Right hindlimb (tissue), 1 donor: ENCODE results near the gene PCSK7.
"Not testable (repeated sequence)": the region's sequence is repeated elsewhere in the genome, so short reads cannot be mapped to it uniquely, and the experiment has no call there.

Experiments
- DNase-seq: peaks from one replicate; pipeline ENCODE4 v3.0.0-alpha.2; 2018

Gene PCSK7

DNA sequence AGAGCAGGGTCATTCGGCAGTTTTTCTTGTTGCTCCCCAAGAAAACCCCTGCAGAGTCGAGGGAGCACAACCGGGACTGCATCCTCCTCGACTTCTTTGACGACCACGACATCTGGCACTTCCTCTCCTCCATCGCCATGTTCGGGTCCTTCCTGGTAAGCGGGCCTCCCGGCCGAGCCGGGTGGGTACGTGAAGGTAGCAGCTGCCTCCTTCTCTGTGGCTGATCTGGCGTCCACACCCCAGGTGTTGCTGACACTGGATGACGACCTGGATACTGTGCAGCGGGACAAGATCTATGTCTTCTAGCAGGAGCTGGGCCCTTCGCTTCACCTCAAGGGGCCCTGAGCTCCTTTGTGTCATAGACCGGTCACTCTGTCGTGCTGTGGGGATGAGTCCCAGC, 36.1 kb downstream of the PCSK7 start:
- DNase-seq = no peak

DNA sequence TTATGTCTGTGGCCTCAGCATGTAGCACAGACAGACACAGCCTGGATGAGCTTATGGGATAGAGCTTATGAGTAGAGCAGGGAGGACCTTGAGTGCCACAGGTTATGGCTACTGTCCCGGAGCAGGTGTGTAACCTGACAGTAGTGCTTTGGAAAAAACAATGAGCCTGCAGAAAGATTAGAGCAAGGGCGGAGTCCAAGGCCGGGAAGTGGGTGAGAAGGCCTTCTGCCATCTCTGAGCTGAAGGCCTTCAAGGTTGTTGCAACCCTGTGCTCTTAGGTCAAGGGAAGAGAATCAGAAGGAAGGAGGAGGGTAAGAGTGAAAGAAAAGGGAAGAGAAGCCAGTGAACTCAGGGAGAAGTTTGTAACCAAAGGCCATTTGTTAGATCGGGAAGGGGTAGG, 36.6 kb downstream of the PCSK7 start:
- DNase-seq = no peak

DNA sequence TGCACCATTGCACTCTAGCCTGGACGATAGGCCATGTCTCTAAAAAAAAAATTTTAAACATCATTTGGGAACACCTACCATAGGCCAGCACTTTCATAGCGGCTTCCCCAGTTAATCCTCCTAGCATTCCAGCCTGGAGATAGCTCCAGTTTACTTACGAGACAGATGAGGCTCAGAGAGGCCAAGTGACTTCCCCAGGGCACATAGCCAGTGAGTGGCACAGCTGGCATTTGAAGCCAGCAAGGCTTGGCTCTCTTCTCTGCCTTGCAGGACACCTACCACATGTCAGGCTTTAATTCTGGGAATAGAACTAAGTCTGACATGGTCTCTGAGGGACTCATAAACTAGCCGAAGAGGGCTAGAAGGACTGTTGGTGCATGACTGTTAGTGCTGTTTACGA, 37.6 kb downstream of the PCSK7 start:
- DNase-seq = no peak

DNA sequence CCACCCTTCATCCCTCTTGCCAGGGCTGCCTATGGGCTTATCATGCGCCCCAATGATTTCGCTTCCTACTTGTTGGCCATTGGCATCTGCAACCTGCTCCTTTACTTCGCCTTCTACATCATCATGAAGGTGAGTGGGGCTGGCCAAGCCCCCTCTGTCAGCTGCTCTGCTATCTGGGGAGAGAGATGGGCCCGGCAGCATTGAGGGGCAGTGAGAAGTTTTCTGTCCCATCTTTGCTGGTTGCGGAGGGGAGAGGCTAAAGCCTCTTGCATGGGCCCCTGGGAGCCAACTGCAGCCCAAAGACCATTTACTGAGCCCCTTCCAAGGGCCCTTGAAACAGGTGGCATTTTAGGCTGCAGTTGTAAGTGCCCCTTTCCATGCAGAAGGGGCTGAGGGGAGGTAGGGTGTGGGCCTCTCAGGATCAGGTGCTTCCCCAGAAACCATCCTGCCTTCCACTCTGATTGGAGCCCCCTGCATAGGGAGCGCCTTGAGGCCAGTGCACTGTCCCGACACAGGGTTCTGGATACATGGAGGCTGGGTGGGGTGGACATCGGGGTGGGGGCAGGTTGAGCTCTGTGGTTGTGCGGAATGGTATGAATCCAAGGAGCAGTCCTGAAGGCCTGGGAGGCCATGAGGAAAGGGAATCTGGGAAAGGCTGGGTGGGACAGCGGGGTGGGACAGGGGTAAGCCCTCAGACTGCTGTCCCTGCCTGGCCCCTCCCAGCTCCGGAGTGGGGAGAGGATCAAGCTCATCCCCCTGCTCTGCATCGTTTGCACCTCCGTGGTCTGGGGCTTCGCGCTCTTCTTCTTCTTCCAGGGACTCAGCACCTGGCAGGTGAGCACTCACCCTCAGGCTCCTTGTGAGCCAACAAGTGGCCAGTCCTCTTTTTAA, 38.5 kb downstream of the PCSK7 start:
- DNase-seq = no peak

DNA sequence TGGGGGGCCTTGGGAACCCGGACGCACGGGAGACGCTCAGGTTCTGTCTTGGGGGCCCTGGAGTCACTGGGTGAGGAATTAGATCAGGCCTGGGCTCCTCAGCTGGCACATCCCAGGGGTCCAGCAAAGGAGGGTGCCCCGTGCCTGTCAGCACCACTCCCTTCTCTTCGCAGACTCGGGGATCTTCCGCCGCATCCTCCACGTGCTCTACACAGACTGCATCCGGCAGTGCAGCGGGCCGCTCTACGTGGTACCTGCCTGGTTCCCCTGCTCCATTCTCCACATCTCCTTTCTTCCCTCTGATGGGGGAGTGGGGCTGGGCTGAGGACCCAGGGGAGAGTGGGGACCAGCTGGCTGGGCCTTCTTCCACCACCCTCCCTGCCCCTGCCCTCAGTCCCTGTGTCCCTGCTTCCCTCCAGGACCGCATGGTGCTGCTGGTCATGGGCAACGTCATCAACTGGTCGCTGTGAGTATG, 39.4 kb downstream of the PCSK7 start:
- no peak for DNase-seq

DNA sequence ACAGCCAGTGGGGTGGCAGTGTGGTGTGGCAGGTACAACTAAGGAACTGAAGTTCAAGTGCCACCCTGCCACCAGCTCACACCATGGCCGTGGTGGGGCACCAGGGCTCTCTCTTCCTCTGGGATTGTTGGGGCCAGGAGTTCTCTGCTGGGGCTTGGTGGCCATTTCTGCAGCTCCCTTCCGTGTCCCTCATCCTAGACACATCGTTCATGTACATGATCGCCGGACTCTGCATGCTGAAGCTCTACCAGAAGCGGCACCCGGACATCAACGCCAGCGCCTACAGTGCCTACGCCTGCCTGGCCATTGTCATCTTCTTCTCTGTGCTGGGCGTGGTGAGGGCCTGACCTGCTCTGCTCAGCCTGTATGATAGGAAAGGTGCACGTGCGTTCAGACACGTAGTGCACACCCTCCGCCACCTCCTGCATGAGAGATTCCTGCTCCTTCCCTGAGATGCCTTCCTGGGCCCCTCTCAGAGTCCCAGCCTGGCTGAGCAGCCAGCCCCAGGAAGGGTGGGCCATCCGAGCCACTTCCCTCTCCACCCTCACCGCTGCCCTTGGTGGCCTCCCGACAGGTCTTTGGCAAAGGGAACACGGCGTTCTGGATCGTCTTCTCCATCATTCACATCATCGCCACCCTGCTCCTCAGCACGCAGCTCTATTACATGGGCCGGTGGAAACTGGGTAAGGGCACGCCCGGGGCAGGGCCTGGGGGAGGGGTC, 40.0 kb downstream of the PCSK7 start:
- no peak for DNase-seq

DNA sequence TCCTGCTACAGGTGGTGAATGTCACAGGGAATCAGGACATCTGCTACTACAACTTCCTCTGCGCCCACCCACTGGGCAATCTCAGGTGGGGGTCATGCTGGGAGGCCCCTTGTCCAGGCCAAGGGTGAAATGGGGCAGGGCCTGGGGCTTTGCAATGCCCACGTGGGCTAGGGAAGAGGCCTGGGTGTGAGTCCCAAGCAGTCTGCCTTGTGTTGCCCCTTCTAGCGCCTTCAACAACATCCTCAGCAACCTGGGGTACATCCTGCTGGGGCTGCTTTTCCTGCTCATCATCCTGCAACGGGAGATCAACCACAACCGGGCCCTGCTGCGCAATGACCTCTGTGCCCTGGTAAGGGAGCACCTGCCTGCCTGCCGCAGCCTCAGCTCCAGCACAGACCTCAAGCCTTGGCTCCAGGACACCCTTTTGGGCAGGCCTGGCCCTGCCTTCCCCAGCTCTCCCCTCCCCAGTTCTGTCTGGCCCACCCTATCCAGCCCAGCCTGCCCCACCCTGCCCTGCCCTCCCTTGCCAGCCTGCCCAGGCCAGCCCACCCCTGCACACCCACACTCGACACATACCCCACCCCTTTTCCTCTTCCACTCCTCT, 41.8 kb downstream of the PCSK7 start:
- DNase-seq = peak; percentile 16

DNA sequence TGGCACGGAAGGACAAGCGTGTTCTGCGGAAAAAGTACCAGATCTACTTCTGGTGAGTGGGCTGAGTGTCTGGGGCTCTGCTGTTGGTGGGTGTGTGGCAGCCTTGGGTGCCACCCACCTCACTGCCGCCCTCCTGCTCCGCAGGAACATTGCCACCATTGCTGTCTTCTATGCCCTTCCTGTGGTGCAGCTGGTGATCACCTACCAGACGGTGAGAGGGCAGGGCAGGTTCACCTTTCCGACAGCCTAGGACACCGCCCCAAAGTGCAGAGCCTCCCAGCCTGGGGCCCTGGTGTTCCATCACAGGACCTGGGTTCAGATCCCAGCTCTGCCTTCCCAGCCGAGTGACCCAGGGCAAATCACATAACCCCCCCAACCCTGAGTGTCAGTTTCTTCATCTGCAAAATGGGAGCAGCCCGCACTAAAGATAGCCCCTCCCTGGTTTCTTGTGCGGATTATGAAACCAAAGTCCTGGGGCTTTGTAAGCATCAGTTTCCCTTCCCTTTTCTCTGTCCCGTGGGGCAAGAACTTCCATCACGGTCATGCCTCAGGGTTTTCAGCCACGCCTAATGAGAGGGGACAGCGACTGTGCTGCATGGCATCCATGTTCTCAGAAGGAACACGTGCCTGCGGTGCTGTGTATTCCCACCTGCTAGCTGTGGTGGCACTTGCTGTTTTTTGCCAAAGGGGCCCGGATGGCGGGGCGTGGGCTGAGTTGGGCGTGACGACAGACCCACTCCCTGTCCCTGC, 42.5 kb downstream of the PCSK7 start:
- peak; percentile 15 for DNase-seq

DNA sequence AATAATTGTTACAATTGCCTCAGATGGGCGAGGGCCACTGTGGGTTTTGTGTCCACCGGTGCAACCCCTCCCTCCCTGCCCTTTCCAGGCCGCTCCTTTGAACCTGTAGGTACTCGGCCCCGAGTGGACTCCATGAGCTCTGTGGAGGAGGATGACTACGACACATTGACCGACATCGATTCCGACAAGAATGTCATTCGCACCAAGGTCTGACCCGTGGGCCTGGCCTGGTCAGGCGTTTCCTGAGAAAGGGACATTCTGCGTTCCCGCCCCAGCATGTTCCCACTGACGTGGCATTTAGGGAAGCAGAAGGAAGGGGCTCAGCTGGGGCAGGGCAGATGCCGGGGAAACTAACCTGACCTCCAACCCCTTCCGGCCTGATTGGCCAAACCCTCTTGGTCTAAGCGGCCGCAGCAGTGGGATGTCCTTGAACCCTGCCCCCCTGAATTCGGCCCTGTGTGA, 43.2 kb downstream of the PCSK7 start:
- peak; percentile 9 for DNase-seq

DNA sequence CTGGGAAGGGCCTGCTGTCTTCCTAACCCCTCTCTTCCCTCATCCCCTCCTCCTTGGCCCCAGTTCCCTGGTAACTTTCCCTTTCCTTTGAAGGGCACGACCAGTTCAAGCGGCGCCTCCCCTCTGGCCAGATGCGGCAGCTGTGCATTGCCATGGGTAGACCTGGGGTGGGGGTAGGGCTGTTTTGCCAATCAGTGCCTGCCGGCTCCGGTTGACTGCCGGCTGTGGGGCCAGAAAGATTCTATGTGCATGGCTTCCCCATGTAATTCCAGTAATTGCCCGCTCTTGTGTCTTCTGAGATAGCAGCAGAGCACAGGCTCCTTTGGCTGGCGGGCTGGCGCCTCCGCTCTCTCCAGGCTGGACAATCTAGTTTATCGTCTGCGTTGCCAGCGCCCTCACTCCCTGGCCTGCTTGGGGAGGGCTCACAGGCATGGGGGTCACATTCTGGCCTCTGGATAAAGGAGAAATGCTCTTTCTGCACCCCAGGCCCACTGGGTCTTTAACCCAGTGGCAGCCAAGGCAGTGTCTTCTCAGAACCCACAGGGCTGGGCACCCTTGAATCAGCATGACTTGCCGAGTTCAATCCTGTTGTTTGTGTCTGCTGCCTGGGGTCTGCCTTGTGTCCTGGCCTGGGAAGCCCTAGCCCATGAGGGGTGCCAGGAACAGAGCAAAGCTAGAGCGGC, 43.9 kb downstream of the PCSK7 start:
- peak; percentile 11 for DNase-seq

DNA sequence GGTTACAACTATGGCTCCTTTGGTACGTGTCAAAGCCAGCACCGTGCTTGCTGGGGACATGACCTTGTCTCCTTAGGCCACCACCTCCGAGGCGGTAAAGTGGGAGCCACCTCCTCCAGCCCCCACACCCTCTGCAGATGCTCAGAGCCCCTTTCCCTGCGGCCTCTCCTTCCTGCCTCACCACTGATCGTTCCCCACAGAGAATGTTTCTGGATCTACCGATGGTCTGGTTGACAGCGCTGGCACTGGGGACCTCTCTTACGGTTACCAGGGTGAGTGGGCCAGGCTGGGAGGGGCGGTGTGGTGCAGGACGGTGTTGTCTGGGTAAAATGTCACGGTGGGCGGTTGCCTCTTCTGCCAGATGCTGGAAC, 44.5 kb downstream of the PCSK7 start:
- DNase-seq = no peak

DNA sequence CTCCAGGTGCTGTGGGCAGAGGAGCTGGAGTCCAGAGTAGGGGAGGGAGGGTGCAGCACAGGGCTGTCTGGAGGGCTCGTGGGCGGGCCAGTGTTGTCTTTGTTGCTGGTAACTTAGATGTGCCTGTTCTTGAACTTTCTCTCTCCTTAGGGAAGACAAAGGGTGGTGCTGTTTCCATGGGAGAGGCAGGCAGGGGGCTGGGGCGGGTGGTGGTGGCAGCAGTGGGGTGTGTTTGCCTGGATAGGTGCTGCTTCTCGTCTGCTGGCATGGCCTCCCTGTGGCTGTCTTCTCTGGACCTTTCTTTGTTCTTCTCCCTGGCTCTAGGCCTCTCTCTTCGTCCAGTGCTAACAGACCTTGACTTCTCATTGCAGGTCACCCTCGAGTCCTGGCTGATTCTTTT, 44.9 kb downstream of the PCSK7 start:
- DNase-seq = peak; percentile 9

DNA sequence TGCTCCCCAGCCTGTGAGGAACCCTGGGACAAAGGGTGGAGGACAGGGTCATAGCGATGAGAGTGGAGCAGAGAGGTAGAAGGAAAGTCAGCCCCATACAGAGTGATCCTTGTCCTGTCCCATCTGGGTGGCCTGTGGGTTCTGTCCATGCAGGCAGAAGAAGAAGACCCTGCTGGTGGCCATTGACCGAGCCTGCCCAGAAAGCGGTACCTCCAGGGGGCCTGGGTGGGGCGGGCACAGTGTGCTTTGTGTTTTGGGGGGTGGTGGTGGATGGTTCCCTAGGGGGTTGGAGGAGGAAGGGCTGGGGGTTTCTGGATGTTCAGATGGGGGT, 45.5 kb downstream of the PCSK7 start:
- DNase-seq = no peak

DNA sequence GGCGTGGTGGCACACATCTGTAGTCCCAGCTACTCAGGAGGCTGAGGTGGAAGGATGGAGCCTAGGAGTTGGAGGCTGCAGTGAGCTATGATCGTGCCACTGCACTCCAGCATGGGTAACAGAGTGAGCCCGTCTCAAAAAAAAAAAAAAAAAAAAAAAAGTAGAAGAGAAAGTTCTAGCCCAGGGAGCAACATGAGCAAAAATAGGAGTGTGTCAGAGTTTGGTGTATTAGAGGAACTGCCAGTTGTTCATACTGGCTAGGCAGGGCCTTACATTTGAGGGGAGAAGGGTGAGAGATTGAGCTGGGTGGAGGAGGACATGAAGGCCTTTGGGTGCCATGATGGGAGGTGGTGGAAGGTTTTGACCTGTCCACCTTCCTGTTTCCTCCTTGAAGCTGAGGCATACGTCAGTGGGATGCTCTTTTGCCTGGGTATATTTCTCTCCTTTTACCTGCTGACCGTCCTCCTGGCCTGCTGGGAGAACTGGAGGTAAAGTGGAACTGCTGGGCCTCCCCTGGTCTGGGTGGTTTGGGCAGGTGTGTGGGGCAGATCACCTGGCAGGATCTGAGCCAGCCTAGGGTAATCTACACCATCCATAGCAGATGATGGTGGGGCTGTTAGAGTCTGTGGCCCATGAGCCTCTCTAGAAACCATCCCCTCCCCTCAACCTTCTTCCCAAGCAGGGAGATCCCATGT, 46.0 kb downstream of the PCSK7 start:
- peak; percentile 10 for DNase-seq

DNA sequence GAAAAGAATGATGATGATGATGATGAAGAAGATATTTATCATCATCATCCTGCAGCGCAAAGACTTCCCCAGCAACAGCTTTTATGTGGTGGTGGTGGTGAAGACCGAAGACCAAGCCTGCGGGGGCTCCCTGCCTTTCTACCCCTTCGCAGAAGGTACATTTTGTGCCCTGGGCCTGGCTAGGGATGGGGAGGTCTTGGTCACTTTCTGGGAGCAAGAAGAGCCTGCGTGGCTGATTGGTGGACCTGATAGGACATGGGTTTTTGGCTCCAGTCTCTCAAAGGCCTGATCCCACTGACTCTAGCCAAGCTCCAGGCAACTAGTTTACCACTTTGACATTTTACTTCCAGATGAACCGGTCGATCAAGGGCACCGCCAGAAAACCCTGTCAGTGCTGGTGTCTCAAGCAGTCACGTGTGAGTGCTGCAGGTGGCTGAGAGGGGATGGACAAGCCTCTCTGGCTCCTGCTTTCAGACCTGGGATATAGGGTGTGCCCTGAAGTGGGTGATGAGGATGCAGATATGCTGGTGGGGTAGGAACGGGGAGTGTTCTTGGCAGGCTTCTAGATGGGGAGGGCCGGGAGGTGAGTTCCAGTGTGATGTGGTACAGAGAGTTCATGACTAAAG, 48.0 kb downstream of the PCSK7 start:
- no peak for DNase-seq

DNA sequence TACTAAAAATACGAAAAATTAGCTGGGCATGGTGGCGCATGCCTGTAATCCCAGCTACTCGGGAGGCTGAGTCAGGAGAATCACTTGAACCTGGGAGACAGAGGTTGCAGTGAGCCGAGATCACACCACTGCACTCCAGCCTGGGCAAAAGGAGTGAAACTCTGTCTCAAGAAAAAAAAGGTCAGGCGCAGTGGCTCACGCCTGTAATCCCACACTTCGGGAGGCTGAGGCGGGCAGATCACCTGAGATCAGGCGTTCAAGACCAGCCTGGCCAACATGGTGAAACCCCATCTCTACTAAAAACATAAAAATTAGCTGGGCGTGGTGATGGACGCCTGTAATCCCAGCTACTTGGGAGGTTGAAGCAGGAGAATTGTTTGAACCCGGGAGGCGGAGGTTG, 48.7 kb downstream of the PCSK7 start:
- DNase-seq = not testable (repeated sequence)

DNA sequence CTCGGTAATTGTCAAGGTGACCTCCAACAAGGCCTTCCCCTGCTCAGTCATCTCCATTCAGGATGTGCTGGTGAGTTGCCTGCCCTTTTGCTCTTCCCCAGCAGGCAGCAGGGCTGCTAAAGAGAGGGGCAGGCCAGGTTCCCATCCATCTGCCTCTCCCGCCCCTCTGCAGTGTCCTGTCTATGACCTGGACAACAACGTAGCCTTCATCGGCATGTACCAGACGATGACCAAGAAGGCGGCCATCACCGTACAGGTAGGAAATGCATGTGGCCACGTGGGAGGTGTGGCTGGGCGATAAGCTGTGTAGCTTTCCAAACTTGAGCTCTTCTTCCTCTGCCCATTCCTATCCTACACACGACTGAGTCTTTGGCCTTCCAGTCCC, 49.3 kb downstream of the PCSK7 start:
- DNase-seq = no peak

DNA sequence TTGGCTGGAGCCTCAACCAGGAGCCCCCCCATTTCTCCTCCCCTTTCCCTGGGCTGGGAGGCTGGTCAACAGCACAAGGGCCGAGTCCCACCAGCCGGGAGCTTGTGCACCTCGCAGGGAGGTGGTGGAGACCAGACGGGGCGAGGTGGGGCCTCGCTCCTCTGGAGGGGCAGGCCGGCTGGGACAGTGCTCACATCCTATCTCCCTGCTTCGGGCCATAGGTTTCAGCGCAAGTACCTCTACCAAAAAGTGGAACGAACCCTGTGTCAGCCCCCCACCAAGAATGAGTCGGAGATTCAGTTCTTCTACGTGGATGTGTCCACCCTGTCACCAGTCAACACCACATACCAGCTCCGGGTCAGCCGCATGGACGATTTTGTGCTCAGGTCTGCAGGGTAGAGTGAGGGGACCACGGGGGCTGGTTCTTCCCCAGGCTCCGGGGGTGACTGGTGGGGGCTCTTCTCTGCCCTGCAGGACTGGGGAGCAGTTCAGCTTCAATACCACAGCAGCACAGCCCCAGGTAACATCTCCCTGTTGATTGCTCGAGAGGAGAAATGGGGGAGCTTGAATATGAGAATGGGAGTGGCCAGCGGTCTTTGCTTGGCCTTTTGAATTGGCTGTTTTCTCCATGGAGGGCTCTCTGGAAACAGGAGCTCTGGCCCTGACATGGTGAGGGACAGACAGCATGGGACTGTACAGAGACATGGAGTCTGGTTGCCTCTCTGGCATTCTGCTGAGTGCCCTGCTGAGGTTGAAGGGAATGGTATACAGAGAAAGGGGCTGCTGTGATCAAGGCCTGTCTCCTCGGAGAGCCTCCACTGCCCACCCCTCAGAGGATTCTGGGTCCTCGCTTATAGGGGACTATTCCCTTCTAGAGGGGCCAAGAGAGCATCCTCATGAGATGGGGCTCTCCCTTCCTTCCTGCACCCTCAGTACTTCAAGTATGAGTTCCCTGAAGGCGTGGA, 50.0 kb downstream of the PCSK7 start:
- peak; percentile 16 for DNase-seq

DNA sequence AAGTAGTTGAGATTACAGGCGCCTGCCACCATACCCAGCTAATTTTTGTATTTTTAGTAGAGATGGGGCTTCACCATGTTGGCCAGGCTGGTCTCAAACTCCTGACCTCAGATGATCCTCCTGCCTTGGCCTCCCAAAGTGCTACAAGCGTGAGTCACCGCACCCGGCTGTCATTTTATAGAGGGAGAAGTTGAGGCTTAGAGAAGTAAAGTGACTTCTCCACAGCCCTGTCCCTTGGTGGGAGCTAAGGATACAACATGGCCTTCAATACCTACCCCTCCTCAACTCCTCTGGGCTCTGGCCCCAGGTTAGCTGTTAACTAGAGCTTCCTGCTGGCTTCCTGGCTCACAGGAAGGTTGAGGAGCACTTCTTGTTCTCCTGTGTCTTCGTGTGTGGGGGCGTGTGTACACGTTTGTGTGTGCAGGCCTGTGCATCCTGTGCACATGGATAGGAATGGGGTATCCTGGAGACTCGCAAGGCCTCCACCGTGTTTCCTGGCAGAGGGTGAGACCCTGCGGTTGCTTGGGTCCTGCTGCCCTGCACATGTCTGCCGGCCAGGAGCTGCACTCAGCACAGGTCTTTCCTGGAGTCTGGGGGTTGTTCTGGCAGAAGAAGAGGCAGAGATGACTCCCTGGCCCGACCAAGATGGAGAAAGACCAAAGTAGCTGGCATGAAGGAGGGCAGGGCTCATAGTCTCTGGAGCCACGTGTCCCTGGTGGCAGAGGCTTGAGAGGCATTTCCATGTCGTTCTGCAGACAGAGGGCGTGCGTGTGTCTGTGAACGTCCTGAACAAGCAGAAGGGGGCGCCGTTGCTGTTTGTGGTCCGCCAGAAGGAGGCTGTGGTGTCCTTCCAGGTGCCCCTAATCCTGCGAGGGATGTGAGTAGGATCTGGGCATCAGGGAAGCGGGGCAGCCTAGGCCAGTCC, 51.0 kb downstream of the PCSK7 start:
- peak; percentile 66 for DNase-seq
